DND-41 (cell line): ENCODE measurements around the gene SMARCA2.

Experiments used
- ATAC-seq: fragments of 200-7000 bp; cut with Tn5 transposase; 3 replicates; pipeline ENCODE4 v1.9.1; 2021; ENCODE audit warnings: low read depth; ENCODE audit not compliant: insufficient read depth
- DNase-seq: peaks from one replicate; pipeline ENCODE4 v3.0.0-alpha.2; 2020
- H2AFZ ChIP-seq: 2 replicates; pipeline ENCODE4 v1.6.0; 2012; ENCODE audit warnings: low read depth, low read length
- H3K27ac ChIP-seq: 2 replicates; pipeline ENCODE4 v1.5.1; 2012; ENCODE audit warnings: low read length, inconsistent platforms
- H3K27me3 ChIP-seq: fragments of 200-600 bp; sonication (generic); 2 replicates; pipeline ENCODE4 v1.6.0; 2012; ENCODE audit warnings: low read length, mild to moderate bottlenecking, inconsistent platforms; ENCODE audit not compliant: insufficient read depth, poor library complexity
- H3K36me3 ChIP-seq: 2 replicates; pipeline ENCODE4 v1.5.1; 2012; ENCODE audit warnings: low read length, inconsistent platforms; ENCODE audit not compliant: insufficient read depth
- H3K4me1 ChIP-seq: 2 replicates; pipeline ENCODE4 v1.5.1; 2012; ENCODE audit warnings: mild to moderate bottlenecking, low read length; ENCODE audit not compliant: insufficient read depth
- H3K4me2 ChIP-seq: 2 replicates; pipeline ENCODE4 v1.6.0; 2012; ENCODE audit warnings: mild to moderate bottlenecking, moderate library complexity, low read length, inconsistent platforms; ENCODE audit not compliant: insufficient read depth
- H3K4me3 ChIP-seq, 2 experiments: fragments of 200-600 bp in 1 of 2; shearing (Covaris generic) in 1 of 2; 2 replicates each; pipeline ENCODE4 v1.5.1; 2012 to 2016; ENCODE audit warnings: inconsistent platforms in 2 of 2, low read length in 2 of 2, mild to moderate bottlenecking in 2 of 2, low read depth in 1 of 2, moderate library complexity in 1 of 2
- H3K79me2 ChIP-seq: 2 replicates; pipeline ENCODE4 v1.6.0; 2012; ENCODE audit warnings: low read length, inconsistent platforms; ENCODE audit not compliant: insufficient read depth
- H3K9ac ChIP-seq: 2 replicates; pipeline ENCODE4 v1.6.0; 2012; ENCODE audit warnings: low read depth, mild to moderate bottlenecking, inconsistent platforms, low read length, moderate library complexity
- H3K9me3 ChIP-seq: 2 replicates; pipeline ENCODE4 v1.5.1; 2012; ENCODE audit warnings: low read length, moderate library complexity, mild to moderate bottlenecking, inconsistent platforms; ENCODE audit not compliant: insufficient read depth, severe bottlenecking
- H4K20me1 ChIP-seq: 2 replicates; pipeline ENCODE4 v1.6.0; 2012; ENCODE audit warnings: low read length; ENCODE audit not compliant: insufficient read depth
- CTCF ChIP-seq: IDR thresholded peaks from 2 replicates; pipeline ENCODE4 v1.5.1; 2012; ENCODE audit warnings: borderline replicate concordance, low read length, moderate library complexity, mild to moderate bottlenecking; ENCODE audit not compliant: poor library complexity, severe bottlenecking; ENCODE audit errors: extremely low read depth
- EZH2 ChIP-seq: IDR thresholded peaks from 3 replicates; pipeline ENCODE4 v1.6.1; 2012; ENCODE audit warnings: borderline replicate concordance, low read depth, mild to moderate bottlenecking, moderate library complexity, low read length, inconsistent platforms; ENCODE audit not compliant: severe bottlenecking

Gene SMARCA2

GRCh38 chr9:2234371-2234893 is 219.3 kb downstream of the SMARCA2 start:
- Histone ChIP-seq H3K79me2 (no peaks in the 10 kb centered on the region), H3K9me3 (no peaks in the 10 kb centered on the region), H3K9ac (no peak overlapping the region), H2AFZ (no peak overlapping the region), H3K4me1 (no peaks in the 10 kb centered on the region), H3K4me3 (no peak overlapping the region), H4K20me1 (no peaks in the 10 kb centered on the region), H3K4me2 (no peak overlapping the region), H3K27ac (no peak overlapping the region), H3K27me3 (no peaks in the 10 kb centered on the region), H3K36me3 (no peaks in the 10 kb centered on the region)
- TF ChIP-seq CTCF (no peak), EZH2 (no peak)
- DNase-seq (no peak), ATAC-seq (no peak)

DNA sequence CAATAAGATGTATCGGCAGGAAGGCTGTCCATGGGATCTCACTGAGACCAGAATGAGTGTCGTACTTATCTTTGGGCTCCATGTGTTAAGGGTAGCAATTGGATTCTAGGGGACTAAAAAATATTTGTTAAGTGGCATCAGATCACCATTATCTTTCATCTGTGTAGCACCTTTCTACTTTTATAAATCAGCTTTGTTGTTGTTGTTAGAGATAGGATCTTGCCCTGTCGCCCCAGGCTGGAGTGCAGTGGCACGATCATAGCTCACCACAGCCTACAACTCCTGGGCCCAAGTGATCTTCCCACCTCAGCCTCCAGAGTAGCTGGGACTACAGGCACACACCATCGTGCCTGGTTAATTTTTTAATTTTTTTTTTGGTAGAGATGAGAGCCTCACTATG is 220.5 kb downstream of the SMARCA2 start:
- DNase-seq (no peak), ATAC-seq (no peak)
- H2AFZ ChIP-seq = no peak overlapping the region
- H3K9me3 ChIP-seq = no peaks in the 10 kb centered on the region
- H3K27me3 ChIP-seq = no peaks in the 10 kb centered on the region
- no peak overlapping the region for H3K27ac ChIP-seq
- H3K4me1 ChIP-seq = no peaks in the 10 kb centered on the region
- no peak overlapping the region for H3K9ac ChIP-seq
- no peaks in the 10 kb centered on the region for H3K36me3 ChIP-seq
- H3K79me2 ChIP-seq = no peaks in the 10 kb centered on the region
- H3K4me3 ChIP-seq = no peak overlapping the region
- H3K4me2 ChIP-seq = no peak overlapping the region
- TF ChIP-seq EZH2 (no peak), CTCF (no peak)
- no peaks in the 10 kb centered on the region for H4K20me1 ChIP-seq

- ATAC-seq = no peak
Observed at GRCh38 chr9:2236850-2237249, 221.7 kb downstream of the SMARCA2 start.

More at GRCh38 chr9:2236850-2237249, 221.7 kb downstream of the SMARCA2 start:
- H3K9ac ChIP-seq = no peak overlapping the region
- no peaks in the 10 kb centered on the region for H4K20me1 ChIP-seq
- no peak overlapping the region for H2AFZ ChIP-seq
- DNase-seq = no peak
- H3K36me3 ChIP-seq = no peaks in the 10 kb centered on the region
- peaks cover 3% of the 10 kb centered on the region; the same call in 1 of the 2 replicates for H3K4me1 ChIP-seq
- H3K27ac ChIP-seq = no peak overlapping the region
- H3K9me3 ChIP-seq = no peaks in the 10 kb centered on the region
- no peaks in the 10 kb centered on the region for H3K27me3 ChIP-seq
- TF ChIP-seq EZH2 (no peak), CTCF (no peak)
- H3K79me2 ChIP-seq = no peaks in the 10 kb centered on the region
- no peak overlapping the region for H3K4me2 ChIP-seq
- no peak overlapping the region for H3K4me3 ChIP-seq
